H9 (cell line): Measurements from ENCODE around the gene RSBN1L. TPM values are rescaled to one million over a fixed set of nuclear protein-coding genes. Genes with fewer than 3 reads are reported as not detected.

Source experiments
- DNase-seq: peaks from one replicate; pipeline ENCODE4 v3.0.0-alpha.2; 2017
- H2AFZ ChIP-seq: one replicate; pipeline ENCODE4 v1.6.1; 2013; ENCODE audit warnings: mild to moderate bottlenecking, low read length, control low read depth, moderate library complexity
- H2AK5ac ChIP-seq: 2 replicates; pipeline ENCODE4 v1.6.1; 2013; ENCODE audit warnings: low read length, control low read depth, mixed read lengths; ENCODE audit not compliant: insufficient read length
- H2BK120ac ChIP-seq: one replicate; pipeline ENCODE4 v1.6.1; 2013; ENCODE audit warnings: low read depth, mild to moderate bottlenecking, low read length, control low read depth, inconsistent platforms; ENCODE audit not compliant: poor library complexity, severe bottlenecking
- H2BK12ac ChIP-seq: 2 replicates; pipeline ENCODE4 v1.6.1; 2013; ENCODE audit warnings: low read length, control low read depth, mixed read lengths, low read depth; ENCODE audit not compliant: insufficient read length
- H2BK15ac ChIP-seq: 2 replicates; pipeline ENCODE4 v1.6.1; 2013; ENCODE audit warnings: low read depth, low read length, control low read depth
- H2BK20ac ChIP-seq: one replicate; pipeline ENCODE4 v1.6.1; 2013; ENCODE audit warnings: low read depth, mild to moderate bottlenecking, low read length, control low read depth, inconsistent platforms; ENCODE audit not compliant: poor library complexity, severe bottlenecking
- H2BK5ac ChIP-seq: 2 replicates; pipeline ENCODE4 v1.6.1; 2013; ENCODE audit warnings: low read length, control low read depth, mixed read lengths; ENCODE audit not compliant: insufficient read length
- H3K14ac ChIP-seq: 2 replicates; pipeline ENCODE4 v1.6.1; 2013; ENCODE audit warnings: low read length, control low read depth; ENCODE audit not compliant: insufficient read depth
- H3K18ac ChIP-seq: 2 replicates; pipeline ENCODE4 v1.6.1; 2013; ENCODE audit warnings: low read depth, mild to moderate bottlenecking, mixed read lengths, low read length, control low read depth; ENCODE audit not compliant: insufficient read length
- H3K23ac ChIP-seq: 2 replicates; pipeline ENCODE4 v1.6.1; 2013; ENCODE audit warnings: low read length, control low read depth, mixed read lengths, low read depth; ENCODE audit not compliant: insufficient read length
- H3K23me2 ChIP-seq: 2 replicates; pipeline ENCODE4 v1.6.1; 2013; ENCODE audit warnings: low read depth, mild to moderate bottlenecking, mixed read lengths, low read length, control low read depth; ENCODE audit not compliant: insufficient read length, poor library complexity, severe bottlenecking
- H3K27ac ChIP-seq: 2 replicates; pipeline ENCODE4 v1.5.1; 2013; ENCODE audit warnings: low read length, control low read depth, mixed read lengths, low read depth; ENCODE audit not compliant: insufficient read length
- H3K27me3 ChIP-seq: 2 replicates; pipeline ENCODE4 v1.6.1; 2013; ENCODE audit warnings: low read length, control low read depth, inconsistent platforms; ENCODE audit not compliant: insufficient read depth
- H3K4ac ChIP-seq: 2 replicates; pipeline ENCODE4 v1.6.1; 2013; ENCODE audit warnings: low read depth, mild to moderate bottlenecking, control low read depth, inconsistent platforms, low read length, moderate library complexity
- H3K4me1 ChIP-seq: 2 replicates; pipeline ENCODE4 v1.6.1; 2013; ENCODE audit warnings: low read length, control low read depth, inconsistent platforms; ENCODE audit not compliant: insufficient read depth
- H3K4me2 ChIP-seq: 2 replicates; pipeline ENCODE4 v1.6.1; 2013; ENCODE audit warnings: low read length, control low read depth, mixed read lengths; ENCODE audit not compliant: insufficient read length, insufficient read depth
- H3K56ac ChIP-seq: 2 replicates; pipeline ENCODE4 v1.6.1; 2013; ENCODE audit warnings: low read depth, mild to moderate bottlenecking, mixed read lengths, low read length, control low read depth; ENCODE audit not compliant: insufficient read length
- H3K79me1 ChIP-seq: 2 replicates; pipeline ENCODE4 v1.6.1; 2013; ENCODE audit warnings: low read depth, mild to moderate bottlenecking, moderate library complexity, low read length, control low read depth, inconsistent platforms; ENCODE audit not compliant: insufficient read depth, poor library complexity, severe bottlenecking
- H3K79me2 ChIP-seq: 2 replicates; pipeline ENCODE4 v1.6.1; 2013; ENCODE audit warnings: low read length, control low read depth, inconsistent platforms; ENCODE audit not compliant: insufficient read depth
- H3K9ac ChIP-seq: 2 replicates; pipeline ENCODE4 v1.6.1; 2013; ENCODE audit warnings: low read length, control low read depth, mixed read lengths; ENCODE audit not compliant: insufficient read length; ENCODE audit errors: extremely low read depth
- H3K9me3 ChIP-seq: one replicate; pipeline ENCODE4 v1.6.1; 2013; ENCODE audit warnings: low read depth, low read length, inconsistent platforms; ENCODE audit not compliant: control insufficient read depth
- H3T11ph ChIP-seq: one replicate; pipeline ENCODE4 v1.6.1; 2013; ENCODE audit warnings: mild to moderate bottlenecking, low read length, control low read depth, inconsistent platforms
- H4K20me1 ChIP-seq: one replicate; pipeline ENCODE4 v1.6.1; 2013; ENCODE audit not compliant: control insufficient read depth, insufficient read length, insufficient read depth
- H4K5ac ChIP-seq: 2 replicates; pipeline ENCODE4 v1.6.1; 2013; ENCODE audit warnings: low read depth, mild to moderate bottlenecking, mixed read lengths, low read length, control low read depth; ENCODE audit not compliant: insufficient read length
- H4K8ac ChIP-seq: replicated peaks from 2 replicates; pipeline ENCODE4 v1.6.1; 2013; ENCODE audit warnings: low read length, control low read depth, mixed read lengths, low read depth; ENCODE audit not compliant: insufficient read length
- H4K91ac ChIP-seq: 2 replicates; pipeline ENCODE4 v1.6.1; 2013; ENCODE audit warnings: low read depth, mild to moderate bottlenecking, moderate library complexity, mixed read lengths, low read length, control low read depth; ENCODE audit not compliant: insufficient read length
- H3K27ac Mint-ChIP-seq, 3 experiments: 2 replicates in 2 of 3; 3 replicates in 1 of 3; pipeline ENCODE4 v1.8.0; 2020 to 2021; ENCODE audit warnings: mixed read lengths in 3 of 3, mild to moderate bottlenecking in 1 of 3, moderate library complexity in 1 of 3
- H3K27me3 Mint-ChIP-seq: 2 replicates; pipeline ENCODE4 v1.8.0; 2021; ENCODE audit warnings: low read depth, mild to moderate bottlenecking, moderate library complexity, mixed read lengths
- H3K36me3 Mint-ChIP-seq, 3 experiments: 2 replicates in 2 of 3; 3 replicates in 1 of 3; pipeline ENCODE4 v1.8.0; 2020 to 2021; ENCODE audit warnings: low read depth in 3 of 3, mixed read lengths in 3 of 3; ENCODE audit not compliant: insufficient read depth in 1 of 3
- H3K4me1 Mint-ChIP-seq, 2 experiments: 2 replicates each; pipeline ENCODE4 v1.8.0; 2020; ENCODE audit warnings: mixed read lengths in 2 of 2
- H3K4me3 Mint-ChIP-seq, 2 experiments: 2 replicates in 1 of 2; 3 replicates in 1 of 2; pipeline ENCODE4 v1.8.0; 2020 to 2021; ENCODE audit warnings: mild to moderate bottlenecking in 2 of 2, mixed read lengths in 2 of 2, moderate library complexity in 1 of 2
- H3K9me3 Mint-ChIP-seq, 2 experiments: 2 replicates in 1 of 2; 3 replicates in 1 of 2; pipeline ENCODE4 v1.8.0; 2020; ENCODE audit warnings: mild to moderate bottlenecking in 2 of 2, mixed read lengths in 2 of 2, moderate library complexity in 1 of 2
- CTCF ChIP-seq: fragments of 200-600 bp; sonication (generic); conservative IDR thresholded peaks from 3 replicates; pipeline ENCODE4 v1.8.0; 2021; ENCODE audit warnings: antibody characterized with exemption, mild to moderate bottlenecking
- WGBS: extraction: QIAGEN DNeasy Blood & Tissue Kit; methylation state at CpG from one replicate; pipeline ENCODE4 v1.1.7; 2013; ENCODE audit warnings: missing lambda C conversion rate, low lambda C conversion rate, mixed read lengths; ENCODE audit not compliant: insufficient read length; ENCODE audit errors: extremely low coverage; 5-methylcytosine and 5-hydroxymethylcytosine counted together
- total RNA-seq: library from RNA; stranded (reverse); gene quantifications from 2 replicates; pipeline ENCODE4 v1.2.1, GENCODE V29; 2021

Gene RSBN1L
- total RNA-seq, 1 experiment from 2014 or later: 20.6 TPM

GRCh38 chr7:77697535-77697831 lies 1.2 kb downstream of the RSBN1L start:
- Histone ChIP-seq H4K20me1 (no peaks in the 10 kb centered on the region), H3K18ac (no peak overlapping the region), H2AFZ (no peak overlapping the region), H3K9me3 (no peaks in the 10 kb centered on the region), H3K23ac (no peak overlapping the region), H2AK5ac (no peak overlapping the region), H3K14ac (no peak overlapping the region), H3K56ac (no peak overlapping the region), H3K27me3 (no peaks in the 10 kb centered on the region), H2BK20ac (no peak overlapping the region), H3K23me2 (peaks cover 6% of the 10 kb centered on the region), H3K79me1 (peaks cover 11% of the 10 kb centered on the region), H2BK15ac (no peak overlapping the region), H3K4ac (no peak overlapping the region), H3T11ph (no peak overlapping the region), H3K4me2 (peak overlapping the region; percentile 73), H4K5ac (no peak overlapping the region), H4K8ac (no peak overlapping the region), H2BK120ac (no peak overlapping the region), H2BK5ac (no peak overlapping the region), H3K79me2 (peaks cover 17% of the 10 kb centered on the region), H3K4me1 (no peaks in the 10 kb centered on the region; the same call in 1 of the 2 replicates), H2BK12ac (no peak overlapping the region), H3K9ac (peak overlapping the region; percentile 58), H4K91ac (no peak overlapping the region), H3K27ac (no peak overlapping the region)
- no peak for TF ChIP-seq CTCF
- Mint-ChIP-seq H3K4me3 (peak overlapping the region; percentile 99), H3K36me3 (peaks cover 0 to 16% (median 11%) of the 10 kb centered on the region in 3 experiments; a peak in 5 of 7 replicates), H3K4me1 (peaks cover 33 to 36% of the 10 kb centered on the region in 2 experiments), H3K27me3 (no peaks in the 10 kb centered on the region), H3K9me3 (no peaks in the 10 kb centered on the region), H3K27ac (peak overlapping the region; percentile 77 to 95 (median 91); a peak in 4 of 7 replicates)
- no CpG with 5 or more reads among the region's 10 CpGs for WGBS
- no peak for DNase-seq
